SK-N-MC (cell line): ENCODE measurements around the gene EAF1.

ENCODE experiments used
- DNase-seq: peaks from one replicate; pipeline ENCODE4 v3.0.0-alpha.2; 2011; ENCODE audit warnings: low read depth, low spot score
- H3K27ac ChIP-seq: fragments of 200-600 bp; sonication (generic); 2 replicates; pipeline ENCODE4 v1.5.1; 2016; ENCODE audit warnings: mixed run types
- H3K36me3 ChIP-seq: fragments of 200-600 bp; sonication (generic); 2 replicates; pipeline ENCODE4 v1.6.1; 2017; ENCODE audit warnings: antibody characterized with exemption, low read length, mixed read lengths; ENCODE audit not compliant: insufficient read depth
- H3K4me3 ChIP-seq: fragments of 200-600 bp; sonication (generic); 2 replicates; pipeline ENCODE4 v1.5.1; 2016
- H3K9ac ChIP-seq: fragments of 200-600 bp; sonication (generic); 2 replicates; pipeline ENCODE4 v1.8.0; 2017; ENCODE audit warnings: mixed run types, mixed read lengths; ENCODE audit not compliant: insufficient read length
- H3K9me3 ChIP-seq: fragments of 200-600 bp; sonication (generic); 2 replicates; pipeline ENCODE4 v1.6.1; 2017; ENCODE audit warnings: low read depth, mild to moderate bottlenecking, antibody characterized with exemption, low read length, moderate library complexity, mixed read lengths
- EZH2 ChIP-seq: fragments of 200-600 bp; sonication (generic); IDR thresholded peaks from one replicate; pipeline ENCODE4 v1.6.1; 2017; ENCODE audit warnings: antibody characterized with exemption
- FOXP2 ChIP-seq: optimal IDR thresholded peaks from 2 replicates; pipeline ENCODE3; 2011; ENCODE audit warnings: mild to moderate bottlenecking, moderate library complexity; ENCODE audit not compliant: insufficient read depth; ENCODE audit errors: extremely low read length, control extremely low read depth
- POLR2AphosphoS5 ChIP-seq: IDR thresholded peaks from 2 replicates; pipeline ENCODE4 v1.6.1; 2012; ENCODE audit warnings: mild to moderate bottlenecking, low read depth, low read length, borderline replicate concordance

EAF1 gene

GRCh38 chr3:15467227-15468181 is 40.1 kb downstream of the EAF1 start:
- H3K27ac ChIP-seq, result no peak overlapping the region
- H3K9ac ChIP-seq, result no peak overlapping the region
- no peaks in the 10 kb centered on the region for H3K9me3 ChIP-seq

GRCh38 chr3:15470261-15470660 is 42.9 kb downstream of the EAF1 start:
- Histone ChIP-seq H3K27ac (no peak overlapping the region), H3K9me3 (no peaks in the 10 kb centered on the region), H3K4me3 (no peak overlapping the region), H3K36me3 (no peaks in the 10 kb centered on the region), H3K9ac (no peak overlapping the region)
- TF ChIP-seq POLR2AphosphoS5 (no peak), FOXP2 (no peak), EZH2 (no peak)
- no peak for DNase-seq

More at GRCh38 chr3:15467227-15468181, 40.1 kb downstream of the EAF1 start:
- no peak for DNase-seq
- TF ChIP-seq FOXP2 (no peak), POLR2AphosphoS5 (no peak), EZH2 (no peak)
- H3K4me3 ChIP-seq, result no peak overlapping the region
- H3K36me3 ChIP-seq, result no peaks in the 10 kb centered on the region

- Histone ChIP-seq H3K9me3 (no peaks in the 10 kb centered on the region), H3K4me3 (no peak overlapping the region), H3K9ac (no peak overlapping the region), H3K36me3 (no peaks in the 10 kb centered on the region), H3K27ac (no peak overlapping the region)
- no peak for DNase-seq
- TF ChIP-seq POLR2AphosphoS5 (no peak), EZH2 (no peak), FOXP2 (no peak)
These were observed 43.5 kb downstream of the EAF1 start for GRCh38 chr3:15470849-15471248.

GRCh38 chr3:15471861-15472260 is 44.5 kb downstream of the EAF1 start:
- Histone ChIP-seq H3K36me3 (no peaks in the 10 kb centered on the region), H3K9ac (no peak overlapping the region), H3K27ac (no peak overlapping the region), H3K9me3 (no peaks in the 10 kb centered on the region), H3K4me3 (no peak overlapping the region)
- TF ChIP-seq POLR2AphosphoS5 (no peak), FOXP2 (no peak), EZH2 (no peak)
- DNase-seq, result no peak

- Histone ChIP-seq H3K9me3 (no peaks in the 10 kb centered on the region), H3K27ac (no peak overlapping the region), H3K36me3 (no peaks in the 10 kb centered on the region), H3K4me3 (no peak overlapping the region), H3K9ac (no peak overlapping the region)
- TF ChIP-seq FOXP2, result no peak
- TF ChIP-seq POLR2AphosphoS5, result no peak
- no peak for TF ChIP-seq EZH2
- no peak for DNase-seq
These were observed 47.8 kb downstream of the EAF1 start for GRCh38 chr3:15475161-15475560.

GRCh38 chr3:15476378-15476777 is 49.0 kb downstream of the EAF1 start:
- Histone ChIP-seq H3K27ac (no peak overlapping the region), H3K4me3 (no peak overlapping the region), H3K36me3 (no peaks in the 10 kb centered on the region), H3K9ac (no peak overlapping the region), H3K9me3 (no peaks in the 10 kb centered on the region)
- no peak for TF ChIP-seq POLR2AphosphoS5
- TF ChIP-seq FOXP2, result no peak
- TF ChIP-seq EZH2, result no peak
- DNase-seq, result no peak

GRCh38 chr3:15477951-15478639 is 50.7 kb downstream of the EAF1 start:
- Histone ChIP-seq H3K27ac (no peak overlapping the region), H3K9ac (no peak overlapping the region), H3K36me3 (no peaks in the 10 kb centered on the region), H3K4me3 (no peak overlapping the region), H3K9me3 (no peaks in the 10 kb centered on the region)
- DNase-seq, result no peak
- TF ChIP-seq POLR2AphosphoS5 (no peak), FOXP2 (no peak)

- Histone ChIP-seq H3K27ac (no peak overlapping the region), H3K36me3 (no peaks in the 10 kb centered on the region), H3K4me3 (no peak overlapping the region), H3K9me3 (no peaks in the 10 kb centered on the region), H3K9ac (no peak overlapping the region)
- DNase-seq, result no peak
- no peak for TF ChIP-seq FOXP2
- no peak for TF ChIP-seq EZH2
- TF ChIP-seq POLR2AphosphoS5, result no peak
These were observed 51.2 kb downstream of the EAF1 start for GRCh38 chr3:15478640-15478979.
